T-helper 17 cell (primary cell): ENCODE data around the gene SPI1. TPM values are rescaled to one million over a fixed set of nuclear protein-coding genes. Genes with fewer than 3 reads are reported as not detected.

Source experiments
- ATAC-seq: fragments of 150-1000 bp; cut with Tn5 transposase; 2 replicates; pipeline ENCODE4 v1.10.0; 2021; ENCODE audit warnings: mild to moderate bottlenecking, moderate library complexity
- DNase-seq, 3 donors: peaks; one replicate each; pipeline versions ENCODE4 v3.0.0 to v3.0.0-alpha.2; 2020 to 2021
- H3K9me3 ChIP-seq: one replicate; pipeline ENCODE4 v1.7.0; 2013; ENCODE audit warnings: low read length, mild to moderate bottlenecking; ENCODE audit not compliant: control insufficient read depth, poor library complexity, severe bottlenecking
- H3K27ac Mint-ChIP-seq: one replicate; pipeline ENCODE4 v1.8.0; 2022; ENCODE audit warnings: mild to moderate bottlenecking, moderate library complexity, mixed read lengths
- H3K27me3 Mint-ChIP-seq: one replicate; pipeline ENCODE4 v1.8.0; 2022; ENCODE audit warnings: mixed read lengths
- H3K36me3 Mint-ChIP-seq: one replicate; pipeline ENCODE4 v1.8.0; 2022; ENCODE audit warnings: low read depth, mixed read lengths
- H3K4me1 Mint-ChIP-seq: one replicate; pipeline ENCODE4 v1.8.0; 2022; ENCODE audit warnings: mild to moderate bottlenecking, mixed read lengths
- H3K4me3 Mint-ChIP-seq: one replicate; pipeline ENCODE4 v1.8.0; 2022; ENCODE audit warnings: mild to moderate bottlenecking, moderate library complexity, mixed read lengths
- total RNA-seq, 4 donors: library from RNA in 2 of 4; stranded (reverse) in 2 of 4; gene quantifications; one replicate each; pipeline ENCODE4 v1.2.3 and lab custom pipeline; 2022 to 2026

Gene SPI1
- total RNA-seq, 2 donors from 2014 or later = 4.9 to 14.9 TPM

DNA sequence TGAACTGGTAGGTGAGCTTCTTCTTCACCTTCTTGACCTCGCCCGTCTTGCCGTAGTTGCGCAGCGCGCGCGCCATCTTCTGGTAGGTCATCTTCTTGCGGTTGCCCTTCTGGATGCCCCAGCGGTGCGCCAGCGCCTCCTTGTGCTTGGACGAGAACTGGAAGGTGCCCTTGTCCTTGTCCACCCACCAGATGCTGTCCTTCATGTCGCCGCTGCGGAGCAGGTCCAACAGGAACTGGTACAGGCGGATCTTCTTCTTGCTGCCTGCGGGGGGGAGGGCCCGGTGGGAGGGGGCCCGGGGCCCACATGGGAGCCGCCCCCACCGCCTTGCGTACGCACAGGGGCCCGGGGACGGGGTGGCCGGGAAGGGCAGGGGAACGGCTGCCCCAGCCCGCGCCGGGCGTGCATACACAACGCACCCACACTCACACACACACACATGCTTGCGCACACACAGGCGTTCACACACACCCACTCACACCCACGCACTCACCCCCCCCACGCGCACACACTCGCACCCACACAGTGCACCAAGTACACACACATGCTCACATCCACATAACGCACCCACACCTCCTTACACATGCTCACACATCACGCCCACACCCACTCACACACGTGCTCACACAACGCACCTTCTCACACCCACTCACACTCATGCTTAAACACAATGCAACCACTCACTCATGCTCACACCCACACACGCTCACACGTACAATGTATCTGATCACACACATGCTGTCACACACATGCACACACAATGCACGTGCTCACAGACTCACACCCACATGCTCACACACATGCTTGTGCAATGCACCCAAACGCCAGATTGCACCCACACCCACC is 22.8 kb downstream of the SPI1 start:
- Mint-ChIP-seq H3K36me3 (no peaks in the 10 kb centered on the region), H3K4me3 (no peak overlapping the region), H3K4me1 (peaks cover 3% of the 10 kb centered on the region), H3K27ac (no peak overlapping the region), H3K27me3 (no peaks in the 10 kb centered on the region)
- H3K9me3 ChIP-seq = no peaks in the 10 kb centered on the region
- no peak for DNase-seq
- ATAC-seq = no peak

DNA sequence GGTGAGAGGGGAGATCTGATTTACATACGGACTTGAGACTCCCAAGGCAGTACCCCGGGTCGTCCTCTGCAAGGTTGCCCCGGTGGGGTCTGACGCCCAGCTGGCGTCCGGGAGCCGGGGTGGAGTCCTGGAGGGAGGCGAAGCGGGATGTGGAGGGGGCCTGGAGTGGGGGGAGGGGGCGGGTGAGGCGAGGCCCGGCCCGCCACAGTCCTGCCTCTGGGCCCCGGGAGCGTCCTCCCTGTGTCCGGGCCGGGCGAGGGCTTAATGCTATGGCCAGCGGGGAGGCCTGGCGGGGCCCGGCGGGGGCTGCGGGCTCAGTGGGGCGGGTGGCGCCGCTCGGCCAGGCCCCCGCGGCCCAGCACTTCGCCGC is 23.4 kb downstream of the SPI1 start:
- H3K36me3 Mint-ChIP-seq = no peaks in the 10 kb centered on the region
- H3K27ac Mint-ChIP-seq = no peak overlapping the region

DNA sequence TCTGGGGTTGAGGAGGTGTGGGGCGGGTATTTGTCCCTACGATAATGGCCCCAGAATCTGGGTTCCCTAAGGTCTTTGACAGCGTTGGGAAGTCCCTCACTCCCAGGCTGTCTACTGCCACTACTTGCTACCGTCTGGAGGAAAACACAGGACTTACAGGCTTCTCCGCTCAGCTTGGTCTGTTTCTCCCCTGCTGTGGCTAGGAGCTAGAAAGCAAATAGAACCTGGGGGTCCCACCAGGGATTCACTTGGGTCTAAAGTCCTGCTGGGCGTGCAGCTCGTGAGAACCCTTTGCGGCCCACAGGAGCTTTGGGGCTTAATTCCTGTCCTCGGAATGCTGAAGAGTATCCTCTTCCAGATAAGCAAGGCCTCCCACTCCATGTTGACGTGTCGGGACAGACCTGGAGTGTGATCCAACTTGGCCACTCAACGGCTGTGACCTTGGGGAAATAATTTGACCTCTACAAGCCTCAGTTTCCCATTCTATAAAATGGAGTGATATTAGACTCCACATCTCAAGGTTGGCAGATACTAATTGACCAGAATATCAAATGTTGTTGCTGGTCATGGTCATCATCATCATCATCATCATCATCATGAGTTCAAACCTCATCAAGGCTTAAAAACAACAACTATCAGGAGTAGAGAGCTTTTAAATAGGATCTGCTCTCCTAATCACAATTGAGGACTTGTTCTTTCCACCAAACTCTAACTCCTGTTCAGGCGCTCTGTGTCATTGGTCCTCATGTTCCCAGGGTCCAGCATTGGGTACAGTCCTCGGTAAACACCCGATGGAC is 24.2 kb downstream of the SPI1 start:
- Mint-ChIP-seq H3K27ac (no peak overlapping the region), H3K4me3 (no peak overlapping the region)

More for the DNA sequence above, 23.4 kb downstream of the SPI1 start:
- Mint-ChIP-seq H3K4me3 (no peak overlapping the region), H3K4me1 (peaks cover 3% of the 10 kb centered on the region), H3K27me3 (no peaks in the 10 kb centered on the region)
- no peaks in the 10 kb centered on the region for H3K9me3 ChIP-seq
- no peak for DNase-seq
- ATAC-seq = no peak

DNA sequence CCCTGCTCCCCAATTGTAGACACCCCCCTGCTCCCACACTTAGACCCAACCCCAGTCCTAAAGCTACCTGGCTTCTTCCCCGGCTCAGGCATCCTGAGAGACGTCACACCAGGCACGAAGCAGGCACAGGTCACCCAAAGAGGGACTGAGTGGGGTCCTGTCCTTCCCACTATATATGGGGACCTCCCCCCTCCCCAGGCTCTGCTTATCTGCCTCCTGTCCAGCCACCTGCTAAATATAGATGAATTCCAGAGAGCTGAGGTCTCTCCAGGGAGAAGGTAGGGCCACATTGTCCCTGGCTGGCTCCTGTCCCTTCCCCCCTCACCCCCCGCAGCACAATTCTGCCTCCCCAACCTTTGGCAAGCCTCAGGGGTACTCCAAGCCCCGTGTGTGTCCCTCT is 25.8 kb downstream of the SPI1 start, which contains the start of gene MYBPC3:
MYBPC3 (minus strand) TSS at position 147 of the 400 bp plus-strand sequence; CDS start at position 92, 55 bp downstream.
- Mint-ChIP-seq H3K27ac (peak within 1 kb of the TSS; percentile 43), H3K36me3 (no peaks in the 10 kb centered on the region), H3K4me3 (no peak within 1 kb of the TSS), H3K4me1 (no peaks in the 10 kb centered on the region), H3K27me3 (no peaks in the 10 kb centered on the region)
- ATAC-seq = no peak
- no peaks in the 10 kb centered on the region for H3K9me3 ChIP-seq
- DNase-seq = no peak

More for the DNA sequence above, 24.2 kb downstream of the SPI1 start:
- DNase-seq = no peak
- H3K27me3 Mint-ChIP-seq = no peaks in the 10 kb centered on the region
- H3K36me3 Mint-ChIP-seq = no peaks in the 10 kb centered on the region
- ATAC-seq = no peak
- peaks cover 1% of the 10 kb centered on the region for H3K4me1 Mint-ChIP-seq
- H3K9me3 ChIP-seq = no peaks in the 10 kb centered on the region

DNA sequence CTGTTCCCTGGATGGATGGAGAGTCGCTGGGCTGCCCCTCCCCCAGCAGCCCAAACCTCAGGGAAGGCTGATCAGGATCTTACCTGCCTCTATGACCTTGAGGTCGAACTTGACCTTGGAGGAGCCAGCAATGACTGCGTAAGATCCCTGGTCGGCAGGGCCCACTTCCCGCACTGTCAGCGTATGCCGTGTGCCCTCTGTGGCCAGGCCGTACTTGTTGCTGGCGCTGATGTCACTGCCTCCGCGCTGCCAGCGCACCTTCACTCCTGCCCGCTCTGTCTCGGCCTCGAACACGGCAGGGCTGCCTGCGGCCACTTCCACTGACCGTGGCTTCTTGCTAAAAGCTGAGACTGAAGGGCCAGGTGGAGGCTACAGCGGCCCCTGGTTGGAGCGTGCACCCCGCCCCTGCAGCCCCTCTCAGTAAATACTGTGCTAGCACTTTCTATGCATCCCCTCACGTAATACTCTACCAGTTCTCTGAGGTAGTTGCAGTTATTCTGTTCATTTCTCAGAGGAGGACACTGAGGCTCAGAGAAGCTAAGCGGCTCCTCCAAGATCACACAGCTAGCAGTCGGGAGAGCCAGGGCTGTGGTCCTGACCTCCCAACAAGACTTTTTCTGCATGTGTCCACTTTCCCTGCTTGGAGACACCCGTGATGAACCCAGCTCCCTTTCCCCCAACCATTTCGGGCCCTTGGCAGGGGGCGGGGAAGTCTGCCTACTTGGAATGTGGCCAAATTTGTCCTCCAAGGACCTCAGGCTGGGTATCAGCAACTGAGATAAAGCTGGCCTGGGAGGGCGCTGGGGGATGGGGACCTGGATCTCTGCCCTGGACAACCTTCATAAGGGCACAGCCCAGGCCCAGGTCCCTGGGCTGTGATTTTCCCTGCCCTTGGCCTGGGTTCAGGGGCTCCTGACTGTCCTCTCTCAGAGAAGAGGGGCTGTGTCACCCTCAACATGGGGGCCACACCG is 26.9 kb downstream of the SPI1 start:
- Mint-ChIP-seq H3K27me3 (no peaks in the 10 kb centered on the region), H3K36me3 (no peaks in the 10 kb centered on the region), H3K4me1 (no peaks in the 10 kb centered on the region), H3K4me3 (no peak overlapping the region), H3K27ac (no peak overlapping the region)
- H3K9me3 ChIP-seq = no peaks in the 10 kb centered on the region
- DNase-seq (no peak), ATAC-seq (no peak)

DNA sequence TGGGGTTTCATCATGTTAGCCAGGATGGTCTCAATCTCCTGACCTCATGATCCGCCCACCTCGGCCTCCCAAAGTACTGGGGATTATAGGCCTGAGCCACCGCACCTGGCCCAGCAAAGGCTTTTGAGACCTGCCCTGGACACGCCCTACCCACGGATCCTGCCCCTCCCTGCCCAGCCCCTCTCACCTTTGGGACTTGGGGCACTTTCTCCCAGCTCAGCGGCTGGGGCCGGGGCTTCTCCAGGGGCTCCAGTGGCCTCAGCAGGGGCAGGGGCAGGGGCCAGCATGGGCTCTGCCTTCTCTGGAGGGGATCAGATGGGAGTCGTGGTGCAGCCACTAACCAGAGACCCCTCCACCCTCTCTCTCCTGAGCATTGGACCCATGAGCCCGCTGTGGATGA is 28.0 kb downstream of the SPI1 start:
- H3K27me3 Mint-ChIP-seq = no peaks in the 10 kb centered on the region
- H3K36me3 Mint-ChIP-seq = no peaks in the 10 kb centered on the region
- no peak overlapping the region for H3K27ac Mint-ChIP-seq
- H3K9me3 ChIP-seq = no peaks in the 10 kb centered on the region
- no peak for ATAC-seq
- no peak overlapping the region for H3K4me3 Mint-ChIP-seq
- no peaks in the 10 kb centered on the region for H3K4me1 Mint-ChIP-seq
- DNase-seq = no peak

DNA sequence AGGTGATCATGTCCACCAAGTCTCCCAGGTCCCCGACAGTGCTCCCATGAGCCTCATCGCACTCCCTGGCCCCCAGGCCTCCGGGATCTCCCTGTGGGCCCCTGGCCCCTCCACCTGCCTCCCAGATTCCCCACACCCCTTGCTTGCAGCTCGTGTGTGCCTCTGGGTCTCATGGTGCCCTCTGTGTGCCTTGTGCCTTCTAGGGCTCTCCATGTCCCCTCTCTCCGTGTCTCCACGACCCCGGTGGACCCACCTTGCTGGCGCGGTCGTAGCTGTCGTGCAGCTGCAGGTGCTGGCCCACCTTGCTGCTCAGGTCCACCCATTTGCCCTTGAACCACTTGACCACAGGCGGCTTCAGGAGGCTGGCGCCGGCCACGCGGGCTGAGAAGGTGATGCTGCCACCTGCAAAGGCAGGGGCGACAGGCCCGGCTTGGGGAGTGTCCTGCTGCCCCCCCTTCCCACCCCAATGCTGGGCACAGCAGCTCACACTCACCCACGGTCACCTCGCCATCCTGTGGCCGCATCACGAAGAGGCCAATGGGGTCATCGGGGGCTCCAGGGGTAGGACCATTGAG is 28.7 kb downstream of the SPI1 start:
- Mint-ChIP-seq H3K27me3 (no peaks in the 10 kb centered on the region), H3K36me3 (no peaks in the 10 kb centered on the region), H3K27ac (no peak overlapping the region), H3K4me3 (no peak overlapping the region), H3K4me1 (no peaks in the 10 kb centered on the region)
- ATAC-seq = no peak
- DNase-seq = no peak
- H3K9me3 ChIP-seq = no peaks in the 10 kb centered on the region

DNA sequence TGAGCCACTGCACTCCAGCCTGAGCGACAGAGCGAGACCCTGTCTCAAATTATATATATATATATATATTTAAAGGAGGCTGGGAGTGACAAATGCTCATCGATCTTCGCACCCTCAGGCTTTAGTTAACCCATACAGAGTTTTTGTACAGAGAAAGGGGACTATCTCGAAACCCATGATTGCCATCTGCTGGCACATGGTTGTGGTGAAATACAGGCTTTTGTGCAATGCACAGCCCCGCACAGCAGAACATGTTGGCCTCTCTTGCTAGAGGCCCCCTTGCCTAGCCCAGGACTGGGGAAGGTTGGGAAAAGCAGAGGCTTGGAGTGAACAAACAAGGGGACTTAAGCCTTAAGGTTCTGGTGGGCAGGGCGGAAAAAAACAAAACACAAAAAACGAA is 29.5 kb downstream of the SPI1 start:
- Mint-ChIP-seq H3K4me1 (no peaks in the 10 kb centered on the region), H3K27me3 (no peaks in the 10 kb centered on the region), H3K4me3 (no peak overlapping the region), H3K27ac (no peak overlapping the region), H3K36me3 (no peaks in the 10 kb centered on the region)
- ATAC-seq = no peak
- no peaks in the 10 kb centered on the region for H3K9me3 ChIP-seq
- no peak for DNase-seq

DNA sequence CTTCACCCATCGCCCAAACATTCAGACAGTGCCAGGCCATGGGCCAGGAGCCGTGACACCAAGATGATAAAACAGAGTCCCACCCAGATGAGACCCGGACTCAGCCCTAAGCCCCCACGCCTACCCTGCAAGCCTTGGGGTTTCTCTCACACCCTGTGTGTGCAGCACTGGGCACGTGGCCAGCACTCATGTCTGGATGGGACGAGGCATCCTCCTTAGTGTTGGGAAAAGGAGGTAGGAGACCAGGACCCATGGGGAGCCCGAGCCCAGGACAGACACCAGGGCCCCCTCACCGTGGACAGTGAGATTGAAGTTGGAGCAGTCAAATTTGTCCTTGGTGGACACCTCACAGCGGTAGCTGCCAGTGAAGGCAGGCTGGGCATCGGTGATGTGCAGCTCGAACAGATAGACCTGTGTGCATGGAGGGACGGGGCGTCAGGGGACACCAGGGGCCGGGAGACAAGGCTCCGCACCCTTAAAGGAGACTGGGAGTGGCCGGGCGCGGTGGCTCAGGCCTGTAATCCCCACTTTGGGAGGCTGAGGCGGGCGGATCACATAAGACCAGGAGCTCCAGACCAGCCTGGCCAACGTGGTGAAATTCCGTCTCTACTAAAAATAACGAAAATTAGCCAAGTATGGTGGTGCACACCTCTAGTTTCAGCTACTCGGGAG is 30.1 kb downstream of the SPI1 start:
- Mint-ChIP-seq H3K4me1 (no peaks in the 10 kb centered on the region), H3K36me3 (no peaks in the 10 kb centered on the region), H3K27ac (no peak overlapping the region), H3K4me3 (no peak overlapping the region), H3K27me3 (no peaks in the 10 kb centered on the region)
- ATAC-seq (no peak), DNase-seq (no peak)
- no peaks in the 10 kb centered on the region for H3K9me3 ChIP-seq

DNA sequence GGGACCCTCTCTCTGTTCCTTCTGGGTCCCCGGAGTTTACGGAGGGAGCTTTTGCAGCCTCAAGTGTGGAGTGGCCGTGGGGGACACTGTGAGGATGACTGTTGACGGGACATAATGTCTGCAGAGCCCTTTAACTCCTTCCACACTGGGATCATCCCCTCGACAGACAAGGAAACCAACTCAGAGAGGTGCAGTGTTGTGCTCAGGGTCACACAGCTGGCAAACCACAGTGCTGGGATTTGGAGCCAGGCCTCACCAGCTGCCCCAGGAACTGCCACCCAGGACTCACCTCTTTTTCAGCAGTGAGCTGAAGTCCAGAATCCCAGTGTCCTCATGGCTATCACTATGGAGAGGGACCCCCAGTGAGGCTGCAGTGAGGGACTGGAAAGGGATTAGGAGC is 31.2 kb downstream of the SPI1 start:
- Mint-ChIP-seq H3K27ac (no peak overlapping the region), H3K4me3 (no peak overlapping the region), H3K27me3 (no peaks in the 10 kb centered on the region), H3K36me3 (no peaks in the 10 kb centered on the region), H3K4me1 (peaks cover 2% of the 10 kb centered on the region)
- ATAC-seq (no peak), DNase-seq (no peak)
- no peaks in the 10 kb centered on the region for H3K9me3 ChIP-seq

DNA sequence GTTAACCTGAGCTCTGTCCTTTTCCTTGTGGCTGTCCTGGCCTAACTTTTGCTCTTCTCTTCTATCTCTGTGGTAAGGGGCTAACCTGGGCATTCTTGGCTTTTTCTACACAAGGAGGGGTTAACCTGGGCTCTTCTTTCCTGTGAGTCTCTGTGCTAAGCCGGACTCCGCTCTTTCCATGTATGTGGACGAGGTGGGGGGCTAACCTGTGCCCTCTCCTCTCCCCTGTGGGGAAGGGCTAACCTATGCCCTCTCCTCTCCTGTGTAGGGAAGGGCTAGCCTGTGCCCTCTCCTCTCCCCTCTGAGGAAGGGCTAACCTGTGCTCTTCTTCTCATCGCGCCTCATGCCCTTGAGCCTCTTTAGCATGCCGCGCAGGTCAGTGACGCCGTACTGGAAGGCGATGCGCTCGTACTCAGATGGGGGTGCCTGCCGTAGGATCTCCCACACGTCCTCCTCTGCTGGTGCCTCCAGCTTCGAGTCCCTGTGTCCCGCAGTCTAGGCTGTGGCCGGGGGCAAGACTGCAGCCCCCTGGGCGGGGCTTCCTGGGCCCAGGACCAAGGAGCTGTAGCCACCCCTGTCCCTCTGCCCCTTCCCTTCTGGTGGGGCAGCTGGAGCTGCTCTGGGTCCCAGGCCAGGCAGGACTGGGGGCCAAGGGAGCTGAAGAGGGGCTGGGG is 32.3 kb downstream of the SPI1 start:
- no peaks in the 10 kb centered on the region for H3K9me3 ChIP-seq
- Mint-ChIP-seq H3K4me1 (peaks cover 5% of the 10 kb centered on the region), H3K27ac (no peak overlapping the region), H3K27me3 (no peaks in the 10 kb centered on the region), H3K4me3 (no peak overlapping the region), H3K36me3 (no peaks in the 10 kb centered on the region)
- ATAC-seq = no peak
- DNase-seq = no peak

DNA sequence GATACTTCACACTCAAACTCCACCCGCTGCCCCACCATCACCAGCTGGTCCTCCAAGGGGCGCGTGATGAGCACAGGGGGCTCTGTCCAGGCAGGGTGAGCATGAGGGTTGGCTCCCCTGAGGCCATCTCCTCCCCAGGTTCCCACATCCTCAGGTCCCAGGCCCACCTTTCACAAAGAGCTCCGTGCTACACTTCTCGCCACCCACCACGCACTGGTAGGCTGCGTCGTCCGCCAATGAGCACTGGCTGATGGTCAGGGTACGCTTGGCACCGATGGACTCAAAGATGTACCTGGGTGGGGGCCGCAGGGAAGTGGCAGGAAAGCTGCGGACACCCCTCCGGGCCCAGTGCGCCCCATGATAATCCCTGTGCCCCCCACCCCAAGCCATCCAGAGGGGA is 35.5 kb downstream of the SPI1 start:
- Mint-ChIP-seq H3K36me3 (no peaks in the 10 kb centered on the region), H3K27me3 (no peaks in the 10 kb centered on the region), H3K4me3 (no peak overlapping the region), H3K4me1 (peaks cover 8% of the 10 kb centered on the region), H3K27ac (no peak overlapping the region)
- H3K9me3 ChIP-seq = no peaks in the 10 kb centered on the region
- ATAC-seq (no peak), DNase-seq (no peak)
